SU-DHL-6 (cell line): ENCODE measurements around the gene YKT6.

Source experiments
- H2AFZ ChIP-seq: fragments of 200-600 bp; sonication (generic); 2 replicates; pipeline ENCODE4 v1.6.1; 2014; ENCODE audit warnings: low read depth, mild to moderate bottlenecking, moderate library complexity, mixed read lengths, antibody characterized with exemption, low read length; ENCODE audit not compliant: severe bottlenecking
- H3F3A ChIP-seq: fragments of 200-600 bp; shearing (Covaris generic); 2 replicates; pipeline ENCODE4 v1.6.0; 2016; ENCODE audit warnings: antibody characterized with exemption, mild to moderate bottlenecking; ENCODE audit not compliant: insufficient read depth
- H3K27ac ChIP-seq: fragments of 200-600 bp; sonication (generic); 2 replicates; pipeline ENCODE4 v1.5.1; 2016; ENCODE audit warnings: low read depth, mild to moderate bottlenecking, low read length, moderate library complexity, mixed read lengths
- H3K27me3 ChIP-seq: fragments of 200-600 bp; sonication (generic), shearing (Covaris generic); 2 replicates; pipeline ENCODE4 v1.6.0; 2014; ENCODE audit warnings: mild to moderate bottlenecking, low read length
- H3K36me3 ChIP-seq: fragments of 200-600 bp; sonication (generic); 2 replicates; pipeline ENCODE4 v1.6.1; 2014; ENCODE audit warnings: mild to moderate bottlenecking, low read length, mixed read lengths
- H3K4me2 ChIP-seq: fragments of 300-600, 200-600 bp; shearing (Covaris generic), sonication (generic); 2 replicates; pipeline ENCODE4 v1.6.0; 2014; ENCODE audit warnings: low read length, low read depth, mild to moderate bottlenecking; ENCODE audit not compliant: poor library complexity, severe bottlenecking
- H3K4me3 ChIP-seq: fragments of 200-600 bp; sonication (generic); 2 replicates; pipeline ENCODE4 v1.5.1; 2014; ENCODE audit warnings: antibody characterized with exemption, low read length, mild to moderate bottlenecking, mixed read lengths; ENCODE audit not compliant: insufficient read depth, poor library complexity, severe bottlenecking
- H3K79me2 ChIP-seq: fragments of 200-600 bp; sonication (generic); 2 replicates; pipeline ENCODE4 v1.6.1; 2014; ENCODE audit warnings: mild to moderate bottlenecking, low read length, moderate library complexity; ENCODE audit not compliant: insufficient read depth
- H3K9ac ChIP-seq: fragments of 200-600 bp; sonication (generic); 2 replicates; pipeline ENCODE4 v1.7.0; 2014; ENCODE audit warnings: mild to moderate bottlenecking, low read length
- H3K9me2 ChIP-seq: fragments of 200-600 bp; sonication (generic); replicated peaks from 2 replicates; pipeline ENCODE4 v1.6.1; 2014; ENCODE audit warnings: low read length; ENCODE audit not compliant: insufficient read depth
- H3K9me3 ChIP-seq: fragments of 200-600 bp; sonication (generic); 2 replicates; pipeline ENCODE4 v1.6.1; 2014; ENCODE audit warnings: low read length, mixed read lengths; ENCODE audit not compliant: insufficient read depth
- H4K20me1 ChIP-seq: fragments of 200-600 bp; sonication (generic); 2 replicates; pipeline ENCODE4 v1.6.1; 2014; ENCODE audit warnings: low read depth, mild to moderate bottlenecking, antibody characterized with exemption, low read length, moderate library complexity, mixed read lengths
- CTCF ChIP-seq: fragments of 200-600 bp; sonication (generic); IDR thresholded peaks from one replicate; pipeline ENCODE4 v1.5.1; 2017; ENCODE audit warnings: antibody characterized with exemption, mild to moderate bottlenecking, low read length, moderate library complexity; ENCODE audit not compliant: insufficient read depth, poor library complexity, severe bottlenecking
- EZH2phosphoT487 ChIP-seq: fragments of 200-600 bp; sonication (generic), shearing (Covaris generic); conservative IDR thresholded peaks from 2 replicates; pipeline ENCODE4 v1.6.1; 2018; ENCODE audit warnings: mild to moderate bottlenecking, antibody characterized with exemption, low read length, moderate library complexity, mixed read lengths

YKT6 gene

DNA sequence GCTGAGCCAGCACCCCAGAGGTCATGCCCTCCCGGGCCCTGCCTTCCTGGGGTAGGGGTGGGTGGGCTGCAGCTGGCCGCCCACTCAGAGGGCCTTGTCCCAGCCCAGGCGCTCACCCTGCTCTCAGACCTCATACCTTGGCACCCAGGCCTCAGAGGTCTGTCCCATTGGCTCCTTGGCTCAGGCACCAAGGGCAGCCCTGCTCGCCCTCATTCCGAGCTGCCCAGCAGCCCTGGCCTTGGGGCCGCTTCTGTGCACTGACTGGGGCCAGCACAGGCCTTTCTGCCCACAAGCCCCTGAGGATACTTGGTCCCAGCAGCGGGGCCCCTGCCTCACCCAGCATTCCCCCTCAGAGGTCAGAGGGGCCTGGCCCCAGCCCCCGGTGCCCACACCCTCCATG is 34.3 kb downstream of the YKT6 start:
- Histone ChIP-seq H3K9me3 (no peaks in the 10 kb centered on the region), H3K27me3 (no peaks in the 10 kb centered on the region), H4K20me1 (no peaks in the 10 kb centered on the region), H3F3A (no peaks in the 10 kb centered on the region), H3K9ac (no peak overlapping the region), H3K36me3 (no peaks in the 10 kb centered on the region), H3K4me3 (no peak overlapping the region), H2AFZ (no peak overlapping the region), H3K79me2 (no peaks in the 10 kb centered on the region), H3K9me2 (no peaks in the 10 kb centered on the region), H3K27ac (no peak overlapping the region), H3K4me2 (no peak overlapping the region)
- TF ChIP-seq EZH2phosphoT487: no peak
- no peak for TF ChIP-seq CTCF

DNA sequence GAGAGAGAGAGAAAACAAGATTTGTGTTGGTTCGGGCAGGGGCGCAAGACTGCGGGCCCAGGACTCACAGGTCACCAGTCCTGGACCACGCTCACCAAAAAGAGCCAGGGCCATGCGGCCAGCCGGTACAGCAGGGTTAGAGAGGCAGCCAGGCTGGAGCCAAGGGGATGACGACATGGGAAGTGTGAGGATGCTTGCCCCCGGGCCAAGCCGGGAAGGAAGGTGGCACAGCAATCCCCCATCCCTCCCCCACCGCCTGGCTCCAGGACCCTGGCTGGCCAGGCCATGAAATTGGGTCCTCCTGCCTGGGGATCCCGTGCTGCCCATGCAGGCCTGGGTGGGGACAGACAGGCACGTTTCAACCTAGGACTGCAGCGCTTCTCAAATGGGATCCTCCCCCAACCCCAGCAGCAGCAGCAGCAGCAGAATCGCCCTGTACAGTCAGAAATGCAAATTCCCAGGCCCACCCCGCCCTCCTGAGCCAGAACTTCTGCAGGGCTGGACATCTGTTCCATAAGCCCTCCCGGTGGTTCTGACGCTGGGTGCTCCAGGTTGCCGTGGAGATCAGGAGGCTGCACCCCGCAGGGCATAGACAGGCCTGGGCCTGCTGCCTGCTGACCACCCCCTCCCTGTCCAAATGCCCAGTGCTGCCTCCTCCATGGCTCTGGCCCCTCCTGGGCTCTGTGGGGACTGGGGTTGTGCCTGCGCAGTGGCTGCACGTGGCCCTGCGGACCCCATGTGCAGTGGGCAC is 35.0 kb downstream of the YKT6 start:
- Histone ChIP-seq H3K79me2 (no peaks in the 10 kb centered on the region), H3K9me3 (no peaks in the 10 kb centered on the region), H3K9me2 (no peaks in the 10 kb centered on the region), H3F3A (no peaks in the 10 kb centered on the region), H3K4me3 (no peak overlapping the region), H3K9ac (no peak overlapping the region), H3K36me3 (no peaks in the 10 kb centered on the region), H2AFZ (no peak overlapping the region), H4K20me1 (no peaks in the 10 kb centered on the region), H3K4me2 (no peak overlapping the region), H3K27ac (no peak overlapping the region), H3K27me3 (no peaks in the 10 kb centered on the region)
- TF ChIP-seq CTCF: no peak
- TF ChIP-seq EZH2phosphoT487: no peak

- no peaks in the 10 kb centered on the region for H4K20me1 ChIP-seq
- H3K4me2 ChIP-seq: no peak overlapping the region
- H3K9ac ChIP-seq: no peak overlapping the region
- H3K9me3 ChIP-seq: no peaks in the 10 kb centered on the region
- H2AFZ ChIP-seq: no peak overlapping the region
- H3K4me3 ChIP-seq: no peak overlapping the region
- H3F3A ChIP-seq: no peaks in the 10 kb centered on the region
- TF ChIP-seq CTCF (no peak), EZH2phosphoT487 (no peak)
- no peak overlapping the region for H3K27ac ChIP-seq
- H3K9me2 ChIP-seq: no peaks in the 10 kb centered on the region
- H3K36me3 ChIP-seq: no peaks in the 10 kb centered on the region
- no peaks in the 10 kb centered on the region for H3K27me3 ChIP-seq
- no peaks in the 10 kb centered on the region for H3K79me2 ChIP-seq
Observed at GRCh38 chr7:44236333-44236728, 35.6 kb downstream of the YKT6 start.
